ENCODE measurements around the gene PSMD9.

PSMD9 gene

DNA sequence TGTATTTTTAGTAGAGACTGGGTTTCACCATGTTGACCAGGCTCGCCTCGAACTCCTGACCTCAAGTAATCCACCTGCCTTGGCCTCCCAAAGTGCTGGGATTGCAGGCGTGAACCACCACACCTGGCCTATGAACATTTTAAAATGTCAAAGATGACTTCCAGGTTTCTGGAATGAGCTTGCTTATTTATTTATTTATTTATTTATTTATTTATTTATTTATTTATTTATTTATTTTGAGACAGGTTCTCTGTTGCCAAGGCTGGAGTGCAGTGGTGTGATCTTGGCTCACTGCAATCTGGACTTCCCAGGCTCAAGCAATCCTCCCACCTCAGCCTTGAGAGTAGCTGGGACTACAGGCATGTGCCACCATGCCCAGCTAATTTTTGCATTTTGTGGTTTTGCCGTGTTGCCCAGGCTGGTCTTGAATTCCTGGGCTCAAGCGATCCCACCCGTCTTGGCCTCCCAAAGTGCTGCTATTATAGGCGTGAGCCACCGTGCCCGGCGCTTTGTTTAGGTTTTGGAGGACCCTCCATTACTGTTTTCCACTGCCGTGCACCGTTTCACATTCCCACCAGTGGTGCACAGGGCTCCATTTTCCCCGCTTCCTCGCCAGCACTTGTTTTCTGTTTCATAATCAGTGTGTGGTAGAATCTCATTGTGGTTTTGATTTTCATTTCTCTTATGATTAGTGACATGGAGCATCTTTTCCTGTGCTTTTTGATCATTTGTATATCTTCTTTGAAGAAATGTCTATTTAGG lies 23.4 kb downstream of the PSMD9 start:
- no peak for TF ChIP-seq BACH2 (CRISPR knock-in tag; IDR thresholded peaks at IDR 0.05; ENCODE audit: borderline replicate concordance)
- TF ChIP-seq ZNF565 (CRISPR knock-in tag; conservative IDR thresholded peaks at IDR 0.05; ENCODE audit: low read depth), result no peak
- TF ChIP-seq, protein P1, sequence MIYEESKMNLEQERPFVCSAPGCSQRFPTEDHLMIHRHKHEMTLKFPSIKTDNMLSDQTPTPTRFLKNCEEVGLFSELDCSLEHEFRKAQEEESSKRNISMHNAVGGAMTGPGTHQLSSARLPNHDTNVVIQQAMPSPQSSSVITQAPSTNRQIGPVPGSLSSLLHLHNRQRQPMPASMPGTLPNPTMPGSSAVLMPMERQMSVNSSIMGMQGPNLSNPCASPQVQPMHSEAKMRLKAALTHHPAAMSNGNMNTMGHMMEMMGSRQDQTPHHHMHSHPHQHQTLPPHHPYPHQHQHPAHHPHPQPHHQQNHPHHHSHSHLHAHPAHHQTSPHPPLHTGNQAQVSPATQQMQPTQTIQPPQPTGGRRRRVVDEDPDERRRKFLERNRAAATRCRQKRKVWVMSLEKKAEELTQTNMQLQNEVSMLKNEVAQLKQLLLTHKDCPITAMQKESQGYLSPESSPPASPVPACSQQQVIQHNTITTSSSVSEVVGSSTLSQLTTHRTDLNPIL (CRISPR knock-in tag; IDR thresholded peaks at IDR 0.05; ENCODE audit: low read depth), result no peak
- TF ChIP-seq, protein P2, sequence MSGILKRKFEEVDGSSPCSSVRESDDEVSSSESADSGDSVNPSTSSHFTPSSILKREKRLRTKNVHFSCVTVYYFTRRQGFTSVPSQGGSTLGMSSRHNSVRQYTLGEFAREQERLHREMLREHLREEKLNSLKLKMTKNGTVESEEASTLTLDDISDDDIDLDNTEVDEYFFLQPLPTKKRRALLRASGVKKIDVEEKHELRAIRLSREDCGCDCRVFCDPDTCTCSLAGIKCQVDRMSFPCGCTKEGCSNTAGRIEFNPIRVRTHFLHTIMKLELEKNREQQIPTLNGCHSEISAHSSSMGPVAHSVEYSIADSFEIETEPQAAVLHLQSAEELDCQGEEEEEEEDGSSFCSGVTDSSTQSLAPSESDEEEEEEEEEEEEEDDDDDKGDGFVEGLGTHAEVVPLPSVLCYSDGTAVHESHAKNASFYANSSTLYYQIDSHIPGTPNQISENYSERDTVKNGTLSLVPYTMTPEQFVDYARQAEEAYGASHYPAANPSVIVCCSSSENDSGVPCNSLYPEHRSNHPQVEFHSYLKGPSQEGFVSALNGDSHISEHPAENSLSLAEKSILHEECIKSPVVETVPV (CRISPR knock-in tag; IDR thresholded peaks at IDR 0.05), result no peak
- TF ChIP-seq TCF4 (CRISPR knock-in tag; IDR thresholded peaks at IDR 0.05; ENCODE audit: borderline replicate concordance), result no peak
- TF ChIP-seq ZNF70 (CRISPR knock-in tag; IDR thresholded peaks at IDR 0.05), result no peak
- no peak for TF ChIP-seq ISL1 (CRISPR knock-in tag; IDR thresholded peaks at IDR 0.05)
- no peak for TF ChIP-seq ESRRG (CRISPR knock-in tag; IDR thresholded peaks at IDR 0.05)
- no peak for TF ChIP-seq ZNF8 (CRISPR knock-in tag; IDR thresholded peaks at IDR 0.05)
- no peak for TF ChIP-seq OSR1 (CRISPR knock-in tag; IDR thresholded peaks at IDR 0.05)
- no peak for TF ChIP-seq ZFP30 (CRISPR knock-in tag; IDR thresholded peaks at IDR 0.05)
- TF ChIP-seq, protein P3, sequence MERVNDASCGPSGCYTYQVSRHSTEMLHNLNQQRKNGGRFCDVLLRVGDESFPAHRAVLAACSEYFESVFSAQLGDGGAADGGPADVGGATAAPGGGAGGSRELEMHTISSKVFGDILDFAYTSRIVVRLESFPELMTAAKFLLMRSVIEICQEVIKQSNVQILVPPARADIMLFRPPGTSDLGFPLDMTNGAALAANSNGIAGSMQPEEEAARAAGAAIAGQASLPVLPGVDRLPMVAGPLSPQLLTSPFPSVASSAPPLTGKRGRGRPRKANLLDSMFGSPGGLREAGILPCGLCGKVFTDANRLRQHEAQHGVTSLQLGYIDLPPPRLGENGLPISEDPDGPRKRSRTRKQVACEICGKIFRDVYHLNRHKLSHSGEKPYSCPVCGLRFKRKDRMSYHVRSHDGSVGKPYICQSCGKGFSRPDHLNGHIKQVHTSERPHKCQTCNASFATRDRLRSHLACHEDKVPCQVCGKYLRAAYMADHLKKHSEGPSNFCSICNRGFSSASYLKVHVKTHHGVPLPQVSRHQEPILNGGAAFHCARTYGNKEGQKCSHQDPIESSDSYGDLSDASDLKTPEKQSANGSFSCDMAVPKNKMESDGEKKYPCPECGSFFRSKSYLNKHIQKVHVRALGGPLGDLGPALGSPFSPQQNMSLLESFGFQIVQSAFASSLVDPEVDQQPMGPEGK (CRISPR knock-in tag; IDR thresholded peaks at IDR 0.05; ENCODE audit: borderline replicate concordance), result no peak
- TF ChIP-seq PPARA (CRISPR knock-in tag; IDR thresholded peaks at IDR 0.05; ENCODE audit: borderline replicate concordance), result no peak
- no peak for TF ChIP-seq TOX (CRISPR knock-in tag; IDR thresholded peaks at IDR 0.05; ENCODE audit: borderline replicate concordance)
- no peak for TF ChIP-seq GLIS3 (CRISPR knock-in tag; IDR thresholded peaks at IDR 0.05)
- TF ChIP-seq, protein P4, sequence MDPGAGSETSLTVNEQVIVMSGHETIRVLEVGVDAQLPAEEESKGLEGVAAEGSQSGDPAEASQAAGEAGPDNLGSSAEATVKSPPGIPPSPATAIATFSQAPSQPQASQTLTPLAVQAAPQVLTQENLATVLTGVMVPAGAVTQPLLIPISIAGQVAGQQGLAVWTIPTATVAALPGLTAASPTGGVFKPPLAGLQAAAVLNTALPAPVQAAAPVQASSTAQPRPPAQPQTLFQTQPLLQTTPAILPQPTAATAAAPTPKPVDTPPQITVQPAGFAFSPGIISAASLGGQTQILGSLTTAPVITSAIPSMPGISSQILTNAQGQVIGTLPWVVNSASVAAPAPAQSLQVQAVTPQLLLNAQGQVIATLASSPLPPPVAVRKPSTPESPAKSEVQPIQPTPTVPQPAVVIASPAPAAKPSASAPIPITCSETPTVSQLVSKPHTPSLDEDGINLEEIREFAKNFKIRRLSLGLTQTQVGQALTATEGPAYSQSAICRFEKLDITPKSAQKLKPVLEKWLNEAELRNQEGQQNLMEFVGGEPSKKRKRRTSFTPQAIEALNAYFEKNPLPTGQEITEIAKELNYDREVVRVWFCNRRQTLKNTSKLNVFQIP (CRISPR knock-in tag; IDR thresholded peaks at IDR 0.05; ENCODE audit: borderline replicate concordance, low read depth), result no peak
- ATAC-seq, result no peak

DNA sequence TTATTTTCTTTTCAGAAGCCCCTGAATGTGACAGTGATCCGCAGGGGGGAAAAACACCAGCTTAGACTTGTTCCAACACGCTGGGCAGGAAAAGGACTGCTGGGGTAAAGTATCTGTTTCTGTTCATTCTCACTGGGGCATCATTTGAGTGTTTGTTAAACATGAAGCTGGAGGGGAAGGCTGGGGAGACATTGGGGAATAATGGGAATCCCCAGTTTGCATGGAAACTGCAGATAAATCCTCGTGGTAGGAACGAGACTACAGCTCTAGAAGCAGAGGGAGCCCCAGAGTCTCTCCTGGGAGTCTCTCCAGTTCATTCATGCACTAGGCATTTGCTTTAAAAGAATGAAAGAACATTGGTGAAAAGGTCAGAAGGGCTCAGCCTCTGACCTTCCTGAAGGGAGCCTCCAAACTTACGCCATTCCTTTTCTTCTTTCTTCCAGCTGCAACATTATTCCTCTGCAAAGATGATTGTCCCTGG lies 27.3 kb downstream of the PSMD9 start:
- no peak for ATAC-seq
- TF ChIP-seq, protein P5, sequence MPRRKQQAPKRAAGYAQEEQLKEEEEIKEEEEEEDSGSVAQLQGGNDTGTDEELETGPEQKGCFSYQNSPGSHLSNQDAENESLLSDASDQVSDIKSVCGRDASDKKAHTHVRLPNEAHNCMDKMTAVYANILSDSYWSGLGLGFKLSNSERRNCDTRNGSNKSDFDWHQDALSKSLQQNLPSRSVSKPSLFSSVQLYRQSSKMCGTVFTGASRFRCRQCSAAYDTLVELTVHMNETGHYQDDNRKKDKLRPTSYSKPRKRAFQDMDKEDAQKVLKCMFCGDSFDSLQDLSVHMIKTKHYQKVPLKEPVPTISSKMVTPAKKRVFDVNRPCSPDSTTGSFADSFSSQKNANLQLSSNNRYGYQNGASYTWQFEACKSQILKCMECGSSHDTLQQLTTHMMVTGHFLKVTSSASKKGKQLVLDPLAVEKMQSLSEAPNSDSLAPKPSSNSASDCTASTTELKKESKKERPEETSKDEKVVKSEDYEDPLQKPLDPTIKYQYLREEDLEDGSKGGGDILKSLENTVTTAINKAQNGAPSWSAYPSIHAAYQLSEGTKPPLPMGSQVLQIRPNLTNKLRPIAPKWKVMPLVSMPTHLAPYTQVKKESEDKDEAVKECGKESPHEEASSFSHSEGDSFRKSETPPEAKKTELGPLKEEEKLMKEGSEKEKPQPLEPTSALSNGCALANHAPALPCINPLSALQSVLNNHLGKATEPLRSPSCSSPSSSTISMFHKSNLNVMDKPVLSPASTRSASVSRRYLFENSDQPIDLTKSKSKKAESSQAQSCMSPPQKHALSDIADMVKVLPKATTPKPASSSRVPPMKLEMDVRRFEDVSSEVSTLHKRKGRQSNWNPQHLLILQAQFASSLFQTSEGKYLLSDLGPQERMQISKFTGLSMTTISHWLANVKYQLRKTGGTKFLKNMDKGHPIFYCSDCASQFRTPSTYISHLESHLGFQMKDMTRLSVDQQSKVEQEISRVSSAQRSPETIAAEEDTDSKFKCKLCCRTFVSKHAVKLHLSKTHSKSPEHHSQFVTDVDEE (CRISPR knock-in tag; IDR thresholded peaks at IDR 0.05), result no peak
- TF ChIP-seq BACH2 (CRISPR knock-in tag; IDR thresholded peaks at IDR 0.05; ENCODE audit: borderline replicate concordance) (no peak), TOX (CRISPR knock-in tag; IDR thresholded peaks at IDR 0.05; ENCODE audit: borderline replicate concordance) (no peak), PPARA (CRISPR knock-in tag; IDR thresholded peaks at IDR 0.05; ENCODE audit: borderline replicate concordance) (no peak), OSR1 (CRISPR knock-in tag; IDR thresholded peaks at IDR 0.05) (no peak), RARB (CRISPR knock-in tag; IDR thresholded peaks at IDR 0.05) (no peak), SNAI2 (CRISPR knock-in tag; IDR thresholded peaks at IDR 0.05) (no peak), ARNTL (CRISPR knock-in tag; IDR thresholded peaks at IDR 0.05; ENCODE audit: borderline replicate concordance, low read depth) (no peak), ISL1 (CRISPR knock-in tag; IDR thresholded peaks at IDR 0.05) (no peak), CSDC2 (CRISPR knock-in tag; IDR thresholded peaks at IDR 0.05) (no peak), ZFP30 (CRISPR knock-in tag; IDR thresholded peaks at IDR 0.05) (no peak), ZC3H10 (CRISPR knock-in tag; IDR thresholded peaks at IDR 0.05) (no peak), TCF4 (CRISPR knock-in tag; IDR thresholded peaks at IDR 0.05; ENCODE audit: borderline replicate concordance) (no peak)
- TF ChIP-seq, protein P2 (CRISPR knock-in tag; IDR thresholded peaks at IDR 0.05), result no peak
- TF ChIP-seq, protein P3 (CRISPR knock-in tag; IDR thresholded peaks at IDR 0.05; ENCODE audit: borderline replicate concordance), result no peak
